HepG2 (cell line): ENCODE data around the gene BBS9.
A peak's percentile ranks its signal among the peaks of the same experiment; 100 is the strongest.

Source experiments
- ARID2 ChIP-seq: sonication (generic); formaldehyde crosslinking; IDR thresholded peaks from 2 replicates; pipeline ENCODE4 v1.8.1; 2022; ENCODE audit warnings: mild to moderate bottlenecking, missing genetic modification reagents, borderline replicate concordance
- CTCF ChIP-seq: sonication (generic); formaldehyde crosslinking; IDR thresholded peaks from 2 replicates; pipeline ENCODE4 v1.5.0; 2020; ENCODE audit warnings: mild to moderate bottlenecking, missing genetic modification reagents, moderate library complexity
- ETV6 ChIP-seq: sonication (generic); formaldehyde crosslinking; conservative IDR thresholded peaks from 2 replicates; pipeline ENCODE4 v1.4.0; 2020; ENCODE audit warnings: missing genetic modification reagents
- MAFF ChIP-seq: IDR thresholded peaks from 2 replicates; pipeline ENCODE4 v1.6.1; 2011; ENCODE audit warnings: low read depth, low read length, improper control_type of control experiment
- POLR2A ChIP-seq, 2 experiments: IDR thresholded peaks; 2 replicates each; pipeline ENCODE4 v1.6.1; 2011; ENCODE audit warnings: low read depth in 2 of 2, low read length in 2 of 2, mild to moderate bottlenecking in 1 of 2, moderate library complexity in 1 of 2; ENCODE audit not compliant: insufficient read depth in 1 of 2
- SMAD3 ChIP-seq: sonication (generic); formaldehyde crosslinking; IDR thresholded peaks from 2 replicates; pipeline ENCODE4 v1.4.0; 2020; ENCODE audit warnings: missing genetic modification reagents
- ZNF24 ChIP-seq: fragments of 450-650 bp; IDR thresholded peaks from 2 replicates; pipeline ENCODE4 v1.6.1; 2017; ENCODE audit warnings: antibody characterized with exemption, mild to moderate bottlenecking
- ZNF275 ChIP-seq: sonication (generic); formaldehyde crosslinking; IDR thresholded peaks from 2 replicates; pipeline ENCODE4 v1.8.0; 2022; ENCODE audit warnings: missing genetic modification reagents, mild to moderate bottlenecking, inconsistent platforms, borderline replicate concordance
- ZNF549 ChIP-seq: sonication (generic); formaldehyde crosslinking; IDR thresholded peaks from 2 replicates; pipeline ENCODE4 v1.5.0; 2020; ENCODE audit warnings: missing genetic modification reagents
- ZSCAN30 ChIP-seq: sonication (generic); formaldehyde crosslinking; IDR thresholded peaks from 2 replicates; pipeline ENCODE4 v1.5.0; 2020; ENCODE audit warnings: mild to moderate bottlenecking, missing genetic modification reagents

DNA sequence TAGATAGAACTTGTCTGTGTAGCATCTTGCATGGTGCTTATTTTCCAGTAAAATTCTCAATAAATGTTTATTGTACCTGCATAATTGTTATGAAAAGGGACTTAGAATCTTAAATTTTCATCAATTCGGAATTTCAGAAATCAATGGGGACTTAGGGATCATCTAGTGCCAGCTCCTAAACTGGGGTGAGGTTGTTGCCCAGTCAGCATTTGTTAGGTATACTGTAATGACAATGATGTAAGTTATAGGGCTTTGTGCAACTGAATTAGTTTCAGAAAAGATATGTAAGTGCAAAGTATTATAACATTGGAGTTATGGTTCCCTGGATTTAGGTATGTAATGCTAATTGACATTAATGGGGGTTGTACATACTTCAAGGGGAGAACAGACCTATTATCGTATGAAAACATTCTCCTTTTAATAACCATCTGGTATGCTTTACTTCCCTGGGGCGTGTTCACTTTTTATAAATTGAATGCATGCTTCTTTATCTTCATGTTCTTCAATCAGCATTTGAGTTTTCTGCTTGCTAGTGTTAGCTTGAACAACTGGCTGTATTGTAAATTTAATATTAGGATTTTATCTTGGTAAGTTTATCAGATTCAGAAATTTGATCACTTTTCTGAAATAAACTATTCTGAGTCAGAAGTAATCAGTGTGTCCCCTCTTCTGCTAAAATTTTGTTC is 270.3 kb downstream of the BBS9 start:
- TF ChIP-seq SMAD3 (no peak), ETV6 (CRISPR knock-in tag) (no peak), ZNF24 (no peak), ZSCAN30 (no peak), ZNF275 (CRISPR knock-in tag) (no peak), ZNF549 (no peak), CTCF (CRISPR knock-in tag) (no peak), MAFF (peak; percentile 70; the same call in 1 of the 2 replicates), ARID2 (CRISPR knock-in tag) (no peak), POLR2A (IDR thresholded peaks at IDR 0.05; ENCODE audit: insufficient read depth in 1 of 2, low read depth in 2 of 2, low read length in 2 of 2) (no peak)
